Activated T-helper 17 cell treated with anti-CD3 and anti-CD28 coated beads, Interleukin-2, amount 50 U/mL, for 72 hours (primary cell): ENCODE data around the gene HNRNPA3. TPM values are rescaled to one million over a fixed set of nuclear protein-coding genes. Genes with fewer than 3 reads are reported as not detected.
"Not testable (repeated sequence)": the region's sequence is repeated elsewhere in the genome, so short reads cannot be mapped to it uniquely, and the experiment has no call there.

Experiments
- ATAC-seq: fragments of 150-1000 bp; cut with Tn5 transposase; replicated peaks from 2 replicates; pipeline ENCODE4 v1.10.0; 2021; ENCODE audit warnings: mild to moderate bottlenecking, moderate library complexity
- H3K27ac Mint-ChIP-seq: one replicate; pipeline ENCODE4 v1.8.0; 2022; ENCODE audit warnings: mixed read lengths
- H3K27me3 Mint-ChIP-seq: one replicate; pipeline ENCODE4 v1.8.0; 2022; ENCODE audit warnings: mixed read lengths
- H3K36me3 Mint-ChIP-seq: one replicate; pipeline ENCODE4 v1.8.0; 2022; ENCODE audit warnings: low read depth, mild to moderate bottlenecking, mixed read lengths
- H3K4me1 Mint-ChIP-seq: one replicate; pipeline ENCODE4 v1.8.0; 2022; ENCODE audit warnings: mixed read lengths
- H3K4me3 Mint-ChIP-seq: one replicate; pipeline ENCODE4 v1.8.0; 2022; ENCODE audit warnings: mild to moderate bottlenecking, mixed read lengths
- H3K9me3 Mint-ChIP-seq: one replicate; pipeline ENCODE4 v1.8.0; 2022; ENCODE audit warnings: mixed read lengths
- total RNA-seq, 2 donors: library from RNA; stranded (reverse); gene quantifications; one replicate each; pipeline ENCODE4 v1.2.3, GENCODE V29; 2022

HNRNPA3 gene
- total RNA-seq, 2 donors from 2014 or later: 120 to 260 TPM

DNA sequence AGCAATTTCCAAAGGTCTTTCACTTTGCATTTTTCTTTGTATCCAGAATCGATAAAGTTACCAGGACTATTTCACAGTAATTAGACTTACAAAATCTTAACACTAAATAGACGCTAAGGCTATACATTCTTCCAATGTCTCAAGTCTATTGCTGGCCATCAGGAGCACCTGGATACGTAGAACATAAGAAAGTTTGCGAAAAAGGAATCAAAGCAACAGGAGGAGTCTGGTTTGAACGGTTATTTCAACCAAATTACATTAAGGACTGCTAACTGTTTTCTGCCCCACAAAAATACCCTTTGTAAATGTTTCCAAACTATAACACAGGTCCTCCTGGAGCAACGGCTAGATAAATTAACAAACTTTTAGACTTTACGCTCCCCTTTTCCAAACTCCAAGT is 1.4 kb upstream of the HNRNPA3 start:
- Mint-ChIP-seq H3K27ac (peak overlapping the region; percentile 99), H3K9me3 (no peaks in the 10 kb centered on the region), H3K27me3 (no peaks in the 10 kb centered on the region), H3K4me1 (peaks cover 9% of the 10 kb centered on the region), H3K4me3 (peak overlapping the region; percentile 99), H3K36me3 (peaks cover 43% of the 10 kb centered on the region)
- ATAC-seq: no peak

DNA sequence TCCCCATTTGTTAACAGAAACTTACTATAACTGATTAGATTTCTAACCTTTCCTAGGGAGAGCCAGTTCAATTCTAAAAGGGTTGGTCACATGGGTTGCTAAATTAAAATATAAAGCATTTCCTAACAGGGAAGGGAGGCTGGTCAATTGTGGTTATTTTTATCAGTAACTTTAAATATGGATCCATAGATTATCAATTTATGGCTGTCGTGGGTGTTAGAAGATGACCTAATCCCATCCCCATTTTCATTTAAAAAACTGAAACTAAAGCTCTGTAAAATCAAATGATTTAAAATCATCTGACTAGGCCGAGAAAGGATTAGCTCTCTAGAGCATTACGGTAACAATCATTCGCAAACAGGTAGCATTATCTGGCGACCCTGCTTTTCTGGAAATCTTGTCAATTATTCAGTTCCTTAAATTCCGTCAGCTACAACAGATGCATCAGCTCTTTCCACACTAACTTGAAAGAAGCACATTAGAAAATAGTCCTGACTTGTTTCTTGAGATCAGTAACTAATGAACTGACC is 953 bp upstream of the HNRNPA3 start:
- peak overlapping the region; percentile 99 for H3K27ac Mint-ChIP-seq
- no peaks in the 10 kb centered on the region for H3K9me3 Mint-ChIP-seq
- peaks cover 48% of the 10 kb centered on the region for H3K36me3 Mint-ChIP-seq
- peaks cover 11% of the 10 kb centered on the region for H3K4me1 Mint-ChIP-seq
- no peak for ATAC-seq
- H3K27me3 Mint-ChIP-seq: no peaks in the 10 kb centered on the region
- H3K4me3 Mint-ChIP-seq: peak overlapping the region; percentile 99

DNA sequence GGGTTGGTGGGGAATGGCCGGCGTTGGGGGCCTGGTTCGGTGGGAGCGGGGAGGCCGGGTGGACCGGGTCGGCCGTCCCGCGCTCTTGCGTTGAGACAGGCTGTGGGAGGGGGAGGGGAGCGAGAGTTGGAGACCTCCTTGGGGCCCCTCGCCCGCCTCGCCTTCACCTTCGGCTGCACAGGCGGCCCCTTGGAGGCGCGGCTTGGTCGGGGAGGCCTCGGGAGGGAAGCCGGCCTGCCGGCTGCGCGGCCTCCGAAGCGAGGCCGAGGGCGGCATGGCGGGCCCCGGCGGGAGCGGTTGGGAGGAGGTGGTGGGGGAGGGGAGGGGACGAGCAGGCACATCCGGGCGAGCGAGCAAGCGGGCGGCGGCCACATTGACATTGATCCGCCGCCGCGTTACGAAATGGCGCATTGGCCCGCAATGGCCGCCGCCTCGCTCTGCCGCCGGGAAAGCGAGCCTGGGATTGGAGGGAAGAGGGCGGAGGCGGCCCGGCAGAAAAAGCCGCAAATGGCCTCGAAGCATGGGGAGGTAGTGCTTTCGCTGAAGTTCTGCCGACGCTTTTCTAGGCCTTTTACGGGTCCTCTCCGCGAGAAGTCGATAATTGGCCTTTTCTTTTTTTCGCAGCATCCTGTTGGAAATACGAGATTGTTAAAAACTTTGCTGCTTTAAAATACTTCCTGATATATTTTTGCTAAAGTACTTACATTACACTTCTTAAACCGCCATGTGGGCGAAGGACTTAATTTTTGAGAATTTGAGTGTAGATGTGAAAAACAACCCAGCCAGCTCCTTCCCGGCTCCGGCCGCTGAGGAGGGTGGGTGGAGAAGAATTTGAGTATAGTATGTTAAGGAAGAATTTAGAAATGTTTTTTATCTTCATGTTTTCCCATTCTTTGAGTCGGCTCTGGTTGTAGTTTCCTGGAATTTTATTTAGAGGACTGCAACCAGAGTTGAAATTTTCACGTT is 580 bp downstream of the HNRNPA3 start:
- peaks cover 18% of the 10 kb centered on the region for H3K4me1 Mint-ChIP-seq
- H3K36me3 Mint-ChIP-seq: peaks cover 63% of the 10 kb centered on the region
- H3K27me3 Mint-ChIP-seq: no peaks in the 10 kb centered on the region
- H3K27ac Mint-ChIP-seq: peak overlapping the region; percentile 99
- no peaks in the 10 kb centered on the region for H3K9me3 Mint-ChIP-seq
- peak overlapping the region; percentile 99 for H3K4me3 Mint-ChIP-seq
- ATAC-seq: peak; percentile 69

DNA sequence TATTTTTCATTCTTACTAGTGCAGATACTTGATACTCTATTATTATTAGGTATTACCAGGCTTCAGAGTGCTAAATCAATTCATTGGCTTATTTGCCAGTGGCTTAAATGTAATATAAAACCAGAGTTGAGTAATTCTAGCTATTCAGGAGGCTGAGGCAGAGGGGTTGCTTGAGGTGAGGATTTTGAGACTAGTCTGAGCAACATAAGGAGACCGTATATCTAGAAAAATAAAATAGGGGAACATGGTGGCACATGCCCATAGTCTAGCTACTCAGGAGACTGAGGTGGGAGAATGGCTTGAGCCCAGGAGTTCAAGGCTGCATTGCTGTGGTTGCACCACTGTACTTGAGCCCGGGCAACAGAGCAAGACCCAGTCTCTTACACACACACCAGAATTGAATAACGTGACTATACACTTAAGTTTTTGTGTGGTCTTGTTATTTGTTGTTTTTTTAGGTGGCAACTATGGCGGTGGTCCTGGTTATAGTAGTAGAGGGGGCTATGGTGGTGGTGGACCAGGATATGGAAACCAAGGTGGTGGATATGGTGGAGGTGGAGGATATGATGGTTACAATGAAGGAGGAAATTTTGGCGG is 4.8 kb downstream of the HNRNPA3 start:
- Mint-ChIP-seq H3K4me1 (peaks cover 28% of the 10 kb centered on the region), H3K27me3 (no peaks in the 10 kb centered on the region), H3K27ac (peak overlapping the region; percentile 99), H3K9me3 (no peaks in the 10 kb centered on the region), H3K4me3 (peak overlapping the region; percentile 99), H3K36me3 (peaks cover 100% of the 10 kb centered on the region)
- no peak for ATAC-seq

DNA sequence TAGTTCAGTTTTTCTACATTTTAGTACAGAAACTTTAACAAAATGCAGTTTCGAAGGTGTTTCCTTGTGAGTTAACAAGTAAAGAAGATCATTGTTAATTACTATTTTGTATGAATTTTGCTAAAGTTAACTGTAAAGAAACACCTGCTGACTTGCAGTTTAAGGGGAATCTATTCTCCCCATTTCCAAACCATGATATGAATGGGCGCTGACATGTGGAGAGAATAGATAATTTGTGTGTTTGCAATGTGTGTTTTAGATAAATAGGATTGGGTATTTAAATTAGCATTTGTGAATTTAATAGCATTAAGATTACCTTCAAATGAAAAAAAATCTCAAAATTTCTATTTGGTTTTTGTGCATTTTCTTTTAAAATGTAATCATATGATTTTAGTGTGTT is 7.2 kb downstream of the HNRNPA3 start:
- H3K4me1 Mint-ChIP-seq: peaks cover 28% of the 10 kb centered on the region
- not testable (repeated sequence) for H3K4me3 Mint-ChIP-seq, H3K9me3 Mint-ChIP-seq, H3K27ac Mint-ChIP-seq, H3K27me3 Mint-ChIP-seq, ATAC-seq
- H3K36me3 Mint-ChIP-seq: peaks cover 100% of the 10 kb centered on the region

DNA sequence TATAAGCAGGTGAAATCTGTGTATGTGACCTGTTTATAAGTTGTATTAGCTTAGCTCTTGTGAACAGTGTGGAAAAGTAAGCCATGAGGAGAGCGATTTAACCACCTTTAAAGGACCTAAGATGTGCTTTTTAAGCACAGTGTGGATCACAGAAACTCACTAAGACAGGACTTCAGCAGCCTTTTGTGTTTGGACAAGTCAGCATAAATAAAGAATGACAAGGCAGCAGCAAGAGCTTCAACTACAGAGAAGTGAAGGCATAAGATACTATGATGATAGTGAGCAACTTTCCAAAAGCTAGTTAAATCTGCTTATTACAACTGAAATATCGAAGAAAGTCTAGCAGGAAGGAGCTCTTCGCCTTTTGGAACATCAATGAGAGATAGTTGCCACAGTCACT is 8.9 kb downstream of the HNRNPA3 start:
- Mint-ChIP-seq H3K27me3 (no peaks in the 10 kb centered on the region), H3K27ac (peak overlapping the region; percentile 43), H3K4me1 (peaks cover 18% of the 10 kb centered on the region), H3K9me3 (no peaks in the 10 kb centered on the region), H3K4me3 (no peak overlapping the region), H3K36me3 (peaks cover 99% of the 10 kb centered on the region)
- no peak for ATAC-seq

DNA sequence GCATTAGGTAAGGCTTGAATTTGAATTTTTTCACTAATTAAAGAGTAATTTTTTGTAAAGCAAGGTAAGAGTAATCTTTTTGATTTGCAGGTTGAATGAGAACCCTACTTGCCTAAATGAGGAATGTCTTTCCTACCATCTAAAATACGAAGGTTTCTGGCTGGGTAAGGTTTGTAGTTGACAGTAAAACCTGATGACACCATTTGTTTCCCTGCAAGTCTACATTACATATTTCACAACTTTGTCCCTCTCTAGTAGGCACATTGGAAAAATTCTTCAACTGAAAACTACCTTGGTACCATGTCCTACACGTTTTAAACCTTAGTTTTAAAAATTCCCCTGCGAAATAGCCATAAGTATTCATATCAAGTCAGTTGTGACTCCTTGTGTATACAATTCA is 9.4 kb downstream of the HNRNPA3 start:
- no peak for ATAC-seq
- H3K27me3 Mint-ChIP-seq: no peaks in the 10 kb centered on the region
- no peak overlapping the region for H3K4me3 Mint-ChIP-seq
- H3K36me3 Mint-ChIP-seq: peaks cover 99% of the 10 kb centered on the region
- peaks cover 15% of the 10 kb centered on the region for H3K4me1 Mint-ChIP-seq
- H3K9me3 Mint-ChIP-seq: no peaks in the 10 kb centered on the region
- peak overlapping the region; percentile 48 for H3K27ac Mint-ChIP-seq

DNA sequence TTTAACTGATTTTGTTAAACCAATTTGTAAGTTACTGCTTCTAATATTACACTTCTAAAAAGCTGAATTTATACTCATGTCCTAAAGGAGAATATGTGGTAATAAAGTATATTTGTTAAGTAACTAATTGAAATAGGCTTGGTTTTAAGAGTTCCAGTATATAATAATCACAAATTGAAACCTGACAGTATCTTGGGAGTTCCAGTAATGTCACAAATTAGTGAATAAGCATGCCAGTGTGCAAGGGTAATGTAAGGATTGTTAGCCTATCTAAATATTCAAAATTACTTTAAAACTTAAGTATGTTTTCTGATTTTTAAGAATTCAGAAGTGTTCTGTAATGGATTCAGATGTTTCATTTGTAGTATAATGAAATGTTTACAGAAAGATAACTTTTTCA is 10.8 kb downstream of the HNRNPA3 start:
- not testable (repeated sequence) for H3K27ac Mint-ChIP-seq, H3K27me3 Mint-ChIP-seq, ATAC-seq, H3K9me3 Mint-ChIP-seq, H3K4me3 Mint-ChIP-seq
- Mint-ChIP-seq H3K36me3 (peaks cover 99% of the 10 kb centered on the region), H3K4me1 (peaks cover 17% of the 10 kb centered on the region)

DNA sequence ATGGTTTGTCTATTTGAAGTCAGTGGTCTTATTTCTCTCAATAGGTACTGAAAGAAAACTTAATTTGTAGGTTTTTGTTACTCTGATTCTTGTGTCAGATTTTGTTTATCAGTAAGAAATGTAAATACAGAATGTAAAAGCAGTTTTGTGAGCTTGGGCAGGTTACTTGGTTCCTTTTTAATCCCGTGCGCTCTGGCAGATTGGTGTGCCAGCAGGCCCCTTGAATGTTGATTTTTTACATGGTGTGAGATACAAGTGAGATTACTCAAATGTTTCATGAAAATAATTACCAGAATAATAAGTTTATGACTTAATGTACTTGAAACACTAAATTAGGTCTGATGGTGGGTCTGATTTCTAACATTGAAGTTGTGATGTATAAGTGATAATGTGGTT is 13.4 kb downstream of the HNRNPA3 start:
- Mint-ChIP-seq H3K27ac (peak overlapping the region; percentile 43), H3K36me3 (peaks cover 96% of the 10 kb centered on the region), H3K9me3 (no peaks in the 10 kb centered on the region), H3K27me3 (no peaks in the 10 kb centered on the region), H3K4me1 (peaks cover 33% of the 10 kb centered on the region), H3K4me3 (no peak overlapping the region)
- no peak for ATAC-seq

DNA sequence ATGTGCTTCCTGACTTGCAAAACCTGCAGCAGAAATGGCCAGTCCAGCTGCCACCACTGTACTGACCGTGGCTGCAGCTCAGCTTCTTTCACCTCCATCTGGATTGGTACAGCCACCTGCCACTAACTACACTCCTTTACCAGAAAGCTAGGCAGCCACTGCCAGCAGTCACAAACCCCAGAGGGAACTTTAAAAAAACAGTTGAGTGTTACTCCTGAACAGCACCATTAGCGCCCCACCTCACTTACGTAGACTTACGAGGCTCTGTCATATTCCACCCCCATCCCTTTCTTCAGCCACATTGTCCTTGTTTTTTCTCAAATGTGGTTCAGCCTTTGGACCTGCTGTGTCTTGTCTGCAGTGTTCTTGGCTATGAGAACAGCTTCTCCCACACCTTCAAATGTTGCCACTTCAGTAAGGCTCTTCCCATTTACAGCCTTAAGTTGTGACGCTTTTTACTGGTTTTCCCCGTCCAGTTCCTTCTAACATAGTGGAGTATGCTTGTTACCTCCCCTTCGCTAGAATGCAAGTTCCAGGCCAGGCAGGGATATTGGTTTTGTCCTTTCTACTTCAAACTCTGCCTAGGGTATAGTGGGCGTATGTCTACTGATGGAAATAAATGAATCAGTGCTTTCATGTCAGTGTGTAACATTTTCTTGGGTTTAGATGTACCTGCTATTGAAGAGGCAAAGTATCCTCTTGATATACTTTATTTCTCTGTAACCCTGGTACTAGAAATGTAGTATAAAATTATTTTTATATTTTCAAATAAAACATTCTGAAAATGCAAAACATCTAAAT is 17.0 kb downstream of the HNRNPA3 start:
- Mint-ChIP-seq H3K9me3 (no peaks in the 10 kb centered on the region), H3K36me3 (peaks cover 96% of the 10 kb centered on the region), H3K27me3 (no peaks in the 10 kb centered on the region), H3K4me3 (peak overlapping the region; percentile 34), H3K27ac (peak overlapping the region; percentile 55), H3K4me1 (peaks cover 37% of the 10 kb centered on the region)
- ATAC-seq: peak; percentile 82

DNA sequence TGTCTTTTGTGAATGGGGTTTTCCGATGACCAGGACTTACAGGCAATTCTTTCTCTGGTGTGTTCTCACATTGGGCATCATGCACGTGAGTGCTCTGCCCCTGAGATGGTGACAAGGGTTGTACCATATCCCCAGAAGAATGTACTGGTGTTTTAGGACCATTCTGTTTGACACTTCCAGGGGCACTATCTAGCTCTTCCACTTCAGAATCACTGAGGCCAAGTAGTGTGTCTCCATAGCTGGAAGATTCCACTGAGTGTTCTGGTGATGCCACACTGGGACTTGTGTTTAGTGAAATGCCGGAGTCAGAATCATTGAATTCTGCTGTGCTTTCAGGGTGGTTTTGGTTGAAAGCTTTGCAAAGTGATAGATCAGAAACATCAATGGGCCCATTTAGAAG is 18.7 kb downstream of the HNRNPA3 start:
- ATAC-seq: no peak
- peaks cover 42% of the 10 kb centered on the region for H3K4me1 Mint-ChIP-seq

DNA sequence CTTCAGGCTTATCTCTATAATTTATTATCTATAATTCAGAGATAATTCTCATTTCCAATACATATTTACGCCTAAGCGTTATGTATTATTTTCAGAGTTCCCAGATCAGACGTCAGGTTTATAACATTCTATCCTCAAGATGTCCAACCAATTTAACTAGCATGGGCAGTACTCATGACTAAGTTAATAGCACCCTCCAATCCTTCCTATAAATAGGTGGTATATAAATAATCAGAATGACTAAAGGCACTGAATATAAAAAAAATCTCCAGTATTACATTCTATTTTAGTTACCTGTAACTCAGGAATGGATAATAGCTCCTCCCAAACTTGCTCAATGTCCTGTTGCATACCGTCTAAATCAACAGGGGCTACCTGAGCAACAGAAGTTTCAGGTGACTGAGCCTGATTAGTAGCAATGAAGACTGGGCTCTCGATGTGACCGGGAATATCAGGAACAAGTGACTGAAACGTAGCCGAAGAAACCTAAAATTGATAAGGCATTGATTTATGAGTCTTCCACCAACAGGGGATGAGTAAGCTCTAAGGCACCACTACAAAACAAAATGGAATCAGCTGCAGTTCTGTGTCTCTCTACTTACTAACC is 19.6 kb downstream of the HNRNPA3 start:
- Mint-ChIP-seq H3K27ac (no peak overlapping the region), H3K27me3 (no peaks in the 10 kb centered on the region), H3K9me3 (no peaks in the 10 kb centered on the region), H3K36me3 (peaks cover 89% of the 10 kb centered on the region), H3K4me1 (peaks cover 40% of the 10 kb centered on the region), H3K4me3 (no peak overlapping the region)
- ATAC-seq: no peak

More for the DNA sequence above, 18.7 kb downstream of the HNRNPA3 start:
- Mint-ChIP-seq H3K27me3 (no peaks in the 10 kb centered on the region), H3K36me3 (peaks cover 95% of the 10 kb centered on the region), H3K9me3 (no peaks in the 10 kb centered on the region), H3K4me3 (peak overlapping the region; percentile 50), H3K27ac (peak overlapping the region; percentile 90)

DNA sequence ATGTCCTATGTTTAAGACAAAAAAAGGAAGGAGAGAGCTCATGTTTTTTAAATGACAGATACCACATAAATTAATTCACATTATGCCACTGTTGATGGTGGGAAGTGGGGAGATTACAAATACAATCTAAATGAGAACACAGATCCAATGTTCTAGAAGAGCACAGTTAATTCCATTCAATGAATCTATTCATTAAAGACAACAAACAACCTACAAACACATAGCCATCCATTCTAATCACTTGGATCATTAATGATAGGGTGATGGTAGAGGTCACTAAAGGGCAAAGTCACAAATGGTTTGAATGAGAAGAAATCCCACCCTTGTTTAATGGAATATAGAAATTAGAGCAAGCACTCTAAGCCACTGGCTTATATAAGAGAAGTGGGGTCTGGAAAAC is 21.7 kb downstream of the HNRNPA3 start:
- Mint-ChIP-seq H3K27ac (no peak overlapping the region), H3K4me3 (no peak overlapping the region), H3K36me3 (peaks cover 82% of the 10 kb centered on the region), H3K4me1 (peaks cover 41% of the 10 kb centered on the region), H3K9me3 (no peaks in the 10 kb centered on the region), H3K27me3 (no peaks in the 10 kb centered on the region)
- no peak for ATAC-seq
